HG03442 (cell line): ENCODE data around the gene TAB2.

Experiments
- ATAC-seq: cut with Tn5 transposase; IDR thresholded peaks from one replicate; pipeline ENCODE4 v1.9.1; 2021; ENCODE audit warnings: mild to moderate bottlenecking, moderate library complexity; ENCODE audit not compliant: unreplicated experiment

Gene TAB2, protein sequence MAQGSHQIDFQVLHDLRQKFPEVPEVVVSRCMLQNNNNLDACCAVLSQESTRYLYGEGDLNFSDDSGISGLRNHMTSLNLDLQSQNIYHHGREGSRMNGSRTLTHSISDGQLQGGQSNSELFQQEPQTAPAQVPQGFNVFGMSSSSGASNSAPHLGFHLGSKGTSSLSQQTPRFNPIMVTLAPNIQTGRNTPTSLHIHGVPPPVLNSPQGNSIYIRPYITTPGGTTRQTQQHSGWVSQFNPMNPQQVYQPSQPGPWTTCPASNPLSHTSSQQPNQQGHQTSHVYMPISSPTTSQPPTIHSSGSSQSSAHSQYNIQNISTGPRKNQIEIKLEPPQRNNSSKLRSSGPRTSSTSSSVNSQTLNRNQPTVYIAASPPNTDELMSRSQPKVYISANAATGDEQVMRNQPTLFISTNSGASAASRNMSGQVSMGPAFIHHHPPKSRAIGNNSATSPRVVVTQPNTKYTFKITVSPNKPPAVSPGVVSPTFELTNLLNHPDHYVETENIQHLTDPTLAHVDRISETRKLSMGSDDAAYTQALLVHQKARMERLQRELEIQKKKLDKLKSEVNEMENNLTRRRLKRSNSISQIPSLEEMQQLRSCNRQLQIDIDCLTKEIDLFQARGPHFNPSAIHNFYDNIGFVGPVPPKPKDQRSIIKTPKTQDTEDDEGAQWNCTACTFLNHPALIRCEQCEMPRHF

DNA sequence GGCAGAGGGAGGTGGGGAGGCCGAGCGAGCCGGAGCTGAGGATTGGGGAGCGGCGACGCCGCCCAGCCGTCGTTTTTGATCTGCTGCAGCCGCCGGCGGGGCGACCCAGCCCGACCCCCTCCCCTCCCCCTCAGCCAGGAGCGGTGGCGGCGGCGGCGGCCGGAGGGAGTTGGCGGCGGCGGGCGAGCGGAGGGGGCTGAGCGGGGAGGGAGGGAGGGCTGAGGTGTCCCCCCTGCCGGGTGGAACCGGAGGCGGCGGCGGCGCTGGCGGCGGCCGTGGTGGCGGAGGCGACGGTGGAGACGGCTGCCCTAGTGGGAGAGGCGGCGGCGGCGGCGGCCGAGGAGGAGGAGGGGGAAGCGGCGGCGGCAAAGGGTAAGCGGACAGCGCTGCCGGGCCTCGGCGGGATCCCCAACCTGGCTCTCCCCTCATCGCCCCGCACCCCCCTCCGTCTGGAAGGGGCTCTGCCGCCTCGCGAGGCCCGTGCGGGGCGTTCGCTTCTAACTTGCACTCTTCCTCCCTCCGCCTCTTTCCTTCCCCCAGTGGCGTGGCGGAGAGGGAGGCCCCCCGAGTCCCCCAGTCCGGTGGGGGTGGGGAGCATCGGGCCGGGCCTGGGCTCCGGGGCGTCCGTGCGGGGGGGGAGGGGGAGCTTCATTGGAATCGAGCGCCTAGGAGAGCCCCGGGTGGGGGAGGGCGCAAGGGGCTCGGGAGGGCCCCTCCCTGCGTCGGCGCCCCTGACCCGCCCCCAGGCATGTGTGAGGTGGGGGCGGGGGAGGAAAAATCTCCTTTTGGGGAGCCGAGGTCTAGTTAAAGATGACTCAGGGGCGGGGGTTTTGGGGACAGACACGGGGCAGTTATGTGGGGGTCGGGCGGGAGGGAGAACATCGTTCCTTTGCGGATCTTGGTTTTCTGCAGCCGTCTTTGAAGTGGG, at the start of gene TAB2:
TAB2 (plus strand) TSS at position 69 of the 928 bp plus-strand sequence. CDS start 52,286 bp downstream, outside the sequence.
- ATAC-seq: peak; percentile 24

DNA sequence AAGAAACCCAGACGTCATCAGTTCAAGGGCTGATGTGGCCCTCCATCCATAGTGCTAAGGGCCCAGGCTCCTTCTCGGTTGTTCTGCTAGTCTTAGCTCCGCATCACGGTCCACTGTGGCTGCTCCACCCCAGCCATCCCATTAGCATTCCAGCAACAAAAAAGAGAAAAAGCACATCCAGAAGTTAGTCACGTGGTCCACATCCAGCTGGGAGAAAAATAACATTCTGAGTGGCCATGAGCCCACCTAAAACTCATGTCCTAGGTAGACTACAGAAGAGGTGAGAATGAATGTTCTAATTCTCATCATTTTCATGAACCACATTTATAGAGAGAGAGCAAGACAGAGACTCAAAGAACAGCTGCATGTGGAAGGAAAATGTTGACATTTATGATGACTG, 49.4 kb upstream of the TAB2 start:
- ATAC-seq: no peak

DNA sequence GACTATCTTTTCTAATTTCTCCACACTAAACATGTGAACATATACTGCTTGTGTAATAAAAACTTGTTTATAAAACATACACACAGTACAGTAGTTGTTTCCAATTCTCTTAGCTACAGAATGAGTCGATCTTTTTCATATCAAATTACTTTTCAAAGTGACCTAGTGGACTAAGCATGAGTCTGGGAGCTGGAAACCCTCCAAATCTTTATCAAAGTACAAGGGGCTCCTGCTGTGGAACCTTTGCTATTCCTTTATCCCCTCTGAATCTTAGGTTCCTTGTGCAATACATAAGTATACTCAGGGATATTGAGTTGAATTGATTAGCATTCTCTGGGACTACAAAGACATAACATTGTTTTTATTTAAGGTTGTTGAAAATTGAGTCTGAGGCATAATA, 48.7 kb upstream of the TAB2 start:
- no peak for ATAC-seq

DNA sequence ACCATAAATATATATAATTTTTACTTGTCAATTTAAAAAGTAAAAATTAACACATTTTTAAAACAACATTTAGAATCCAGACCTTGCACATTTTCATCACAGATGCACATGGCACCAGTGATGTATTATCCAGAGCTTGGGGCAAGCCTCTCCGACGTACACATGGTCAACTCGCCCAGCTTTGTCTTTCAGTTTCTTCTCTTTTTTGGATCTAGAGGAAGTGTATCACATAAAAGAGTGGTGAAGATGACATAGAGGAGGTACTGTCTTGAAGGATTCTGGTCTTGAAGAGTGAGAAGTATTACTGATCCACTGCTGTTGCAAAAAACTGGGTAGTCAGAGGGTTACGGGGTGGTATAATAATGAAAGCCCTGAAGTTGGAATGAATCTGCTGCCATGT, 46.9 kb upstream of the TAB2 start:
- ATAC-seq: no peak

DNA sequence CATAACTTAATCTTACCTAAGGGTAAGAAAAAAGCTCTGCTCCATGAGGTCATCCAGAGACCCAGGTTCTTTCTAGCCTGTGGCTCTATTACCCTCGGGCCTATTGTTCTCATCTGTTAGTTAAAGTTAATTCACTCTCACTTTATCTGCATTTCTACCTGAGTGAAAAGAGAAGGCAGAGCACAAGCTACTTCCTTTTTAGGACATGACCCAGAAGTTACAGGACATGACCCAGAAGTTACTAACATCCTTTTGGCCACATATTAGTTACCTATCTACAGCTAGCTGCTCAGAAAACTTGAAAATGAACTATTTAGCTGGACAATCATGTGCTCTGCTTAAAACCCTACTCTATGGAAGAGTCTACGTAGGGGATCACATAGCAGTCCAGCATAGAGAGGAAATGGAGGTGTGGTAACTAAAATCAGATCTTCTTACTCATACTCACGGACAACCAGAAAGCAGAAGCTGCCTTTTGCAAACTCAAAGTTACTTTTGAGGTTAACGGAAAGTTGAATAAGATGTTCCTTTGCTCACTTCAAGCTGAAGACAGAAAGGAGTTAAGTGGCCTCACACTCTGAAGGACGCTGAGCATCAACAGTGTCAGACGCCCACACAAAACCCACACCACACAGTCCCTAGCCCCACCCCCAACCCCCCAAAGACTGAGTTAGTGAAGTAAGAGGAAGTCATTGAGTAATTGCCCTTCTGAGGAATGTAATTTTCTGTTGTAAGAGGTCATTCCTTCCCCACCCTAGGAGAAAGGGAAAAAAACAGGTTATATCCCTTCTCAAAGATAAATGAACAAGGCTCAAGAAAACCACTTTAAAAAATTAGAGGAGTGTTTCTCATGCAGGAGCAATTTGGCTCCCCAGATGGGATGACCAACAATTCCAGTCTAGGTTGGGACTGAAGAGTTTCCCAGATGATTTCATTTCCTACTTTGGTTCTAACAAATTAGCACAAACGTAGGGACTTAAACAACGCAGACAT, 45.9 kb upstream of the TAB2 start:
- peak; percentile 69 for ATAC-seq

DNA sequence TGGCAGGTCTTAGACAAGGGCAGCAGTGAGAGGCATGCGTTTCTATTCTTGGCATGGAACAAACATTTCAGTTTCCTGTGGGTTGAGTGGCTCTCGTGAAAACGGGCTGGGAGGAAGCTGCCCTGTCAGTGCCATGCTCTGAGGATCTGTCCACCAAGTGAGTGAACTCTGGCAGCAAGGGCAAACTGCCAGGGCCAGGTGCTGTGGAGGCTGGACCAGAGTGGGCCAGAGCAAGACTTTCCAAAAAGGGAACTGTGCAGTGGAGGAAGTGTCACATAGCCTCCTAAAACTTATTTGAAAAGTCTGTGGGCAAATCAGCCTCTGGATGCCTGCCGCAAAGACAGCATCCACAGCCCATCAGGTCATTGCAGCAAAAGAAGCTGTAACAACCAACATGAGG, 44.2 kb upstream of the TAB2 start:
- ATAC-seq: no peak

DNA sequence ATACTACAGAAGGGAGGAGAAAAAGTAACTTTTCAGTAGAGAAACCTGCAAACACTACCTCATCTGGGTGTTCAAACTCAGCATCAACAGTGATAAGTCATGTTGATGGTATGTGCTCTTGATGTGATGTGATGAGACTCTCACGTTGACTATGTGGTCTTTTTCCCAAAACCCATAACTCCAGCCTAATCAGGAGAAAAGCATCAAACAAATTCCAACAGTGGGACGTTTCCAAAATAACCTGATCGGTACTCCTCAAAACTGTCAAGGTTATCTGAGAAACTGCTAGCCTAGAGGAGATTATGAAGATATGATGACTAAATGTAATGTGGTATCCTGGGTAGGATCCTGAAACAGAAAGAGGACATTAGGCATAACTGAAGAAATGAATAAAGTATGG, 41.9 kb upstream of the TAB2 start:
- no peak for ATAC-seq

DNA sequence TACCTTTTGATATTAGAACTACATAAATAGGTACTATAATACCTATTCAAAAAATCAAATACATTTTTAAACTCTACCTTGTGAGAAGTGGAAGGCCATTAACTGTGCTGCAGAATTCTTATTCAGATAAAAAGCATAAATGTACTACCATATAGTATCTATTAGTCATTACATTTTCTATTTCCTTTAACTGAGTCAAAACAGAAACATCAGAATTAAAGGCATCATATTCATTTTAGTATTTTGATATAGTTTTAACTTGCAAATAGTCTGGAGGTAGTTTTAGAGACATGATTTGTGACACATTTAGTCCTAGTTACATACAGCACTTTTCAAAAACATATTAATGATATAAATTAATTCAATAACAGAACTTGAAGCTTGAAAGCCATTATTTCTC, 39.9 kb upstream of the TAB2 start:
- no peak for ATAC-seq

DNA sequence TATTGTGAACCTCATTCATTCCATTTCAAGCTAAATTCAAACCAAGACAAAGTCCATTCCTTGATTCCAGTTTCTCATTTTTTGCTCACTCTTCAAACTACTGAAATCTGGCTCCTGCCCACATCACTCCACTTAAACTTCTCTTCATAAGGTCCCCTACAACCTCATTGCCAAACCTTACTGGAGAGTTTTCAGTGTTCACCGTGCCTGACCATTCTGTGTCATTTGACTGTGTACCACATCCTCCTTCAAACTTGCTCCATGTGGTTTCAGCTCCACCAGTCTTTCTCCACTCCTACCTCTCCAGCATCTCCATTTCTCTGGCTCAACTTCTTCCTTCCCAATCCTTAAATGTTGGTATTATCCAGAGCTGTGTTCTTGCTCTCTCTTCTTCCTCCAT, 38.5 kb upstream of the TAB2 start:
- no peak for ATAC-seq

DNA sequence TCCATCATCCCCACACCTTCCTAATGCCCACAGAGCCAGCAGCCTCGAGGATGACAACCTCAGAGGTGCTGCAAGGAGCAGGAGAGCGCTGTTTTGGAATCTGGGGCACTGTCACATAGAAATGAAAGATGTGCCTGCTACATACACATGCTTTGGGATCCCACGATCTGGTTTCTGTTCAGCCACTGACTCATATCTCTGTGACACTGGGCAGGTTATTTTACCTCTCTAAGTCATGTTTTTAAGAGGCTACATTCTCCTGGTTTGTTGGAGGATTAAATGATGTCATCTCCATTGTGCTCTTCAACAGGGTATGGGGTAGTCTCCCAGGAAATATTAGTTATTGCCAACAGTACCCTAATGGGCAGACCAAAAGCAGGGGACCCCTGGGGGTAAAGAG, 32.6 kb upstream of the TAB2 start:
- ATAC-seq: no peak

DNA sequence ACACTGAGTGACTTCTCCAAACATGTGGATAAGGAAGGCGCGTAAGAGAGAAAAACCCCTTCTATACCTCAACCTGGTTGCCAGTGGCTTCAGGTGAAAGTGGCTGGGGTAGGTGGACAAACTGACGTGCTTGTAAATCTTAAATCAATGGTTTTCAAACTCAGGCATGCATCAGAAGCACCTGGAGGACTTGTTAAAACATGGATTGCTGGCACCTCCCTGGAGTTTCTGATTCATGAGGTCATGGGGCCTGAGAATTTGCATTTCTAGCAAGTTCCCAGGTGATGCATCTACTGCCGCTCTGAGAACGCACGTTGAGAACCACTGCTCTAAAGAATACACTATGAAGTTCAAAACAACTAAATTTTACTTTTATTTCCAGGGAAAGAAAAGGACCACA, 31.9 kb upstream of the TAB2 start:
- no peak for ATAC-seq

DNA sequence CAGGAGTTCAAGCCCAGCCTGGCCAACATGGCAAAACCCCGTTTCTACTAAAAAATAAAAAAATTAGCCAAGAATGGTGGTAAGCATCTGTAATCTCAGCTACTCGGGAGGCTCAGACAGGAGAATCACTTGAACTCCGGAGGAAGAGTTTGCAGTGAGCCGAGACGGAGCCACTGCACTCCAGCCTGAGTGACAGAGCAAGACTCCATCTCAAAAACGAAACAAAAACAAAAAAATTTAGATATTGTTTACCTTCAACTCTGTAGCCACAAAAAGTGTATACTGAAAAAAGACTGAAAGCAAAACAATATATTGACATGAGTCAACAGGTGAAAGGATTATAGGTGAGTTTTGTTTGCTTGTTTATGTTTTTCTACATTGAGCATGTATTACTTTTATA, 30.6 kb upstream of the TAB2 start:
- no peak for ATAC-seq

DNA sequence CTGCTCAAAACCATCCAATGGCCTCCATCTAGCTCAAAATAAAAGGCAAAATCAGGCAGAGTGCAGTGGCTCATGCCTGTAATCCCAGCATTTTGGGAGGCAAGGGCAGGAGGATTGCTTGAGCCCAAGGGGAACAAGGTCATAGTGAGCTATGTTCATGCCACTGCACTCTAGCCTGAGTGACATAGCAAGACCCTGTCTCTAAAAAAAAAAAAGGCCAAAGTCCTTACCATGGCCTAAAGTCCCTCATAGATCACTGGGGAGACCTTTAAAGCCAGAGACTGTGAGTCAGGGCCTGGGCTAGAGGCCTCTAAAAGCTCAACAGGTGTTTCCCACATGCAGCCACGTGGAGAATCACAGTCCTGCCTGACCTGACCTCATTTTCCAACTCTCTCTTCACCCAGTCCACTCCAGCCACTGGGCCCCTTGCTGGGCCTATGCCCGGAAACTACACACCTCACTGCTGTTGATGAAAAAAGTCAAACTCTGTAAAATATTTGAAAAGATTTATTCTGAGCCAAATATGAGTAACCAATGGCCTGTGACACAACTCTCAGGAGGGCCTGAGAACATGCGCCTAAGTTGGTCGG, 28.2 kb upstream of the TAB2 start:
- no peak for ATAC-seq

DNA sequence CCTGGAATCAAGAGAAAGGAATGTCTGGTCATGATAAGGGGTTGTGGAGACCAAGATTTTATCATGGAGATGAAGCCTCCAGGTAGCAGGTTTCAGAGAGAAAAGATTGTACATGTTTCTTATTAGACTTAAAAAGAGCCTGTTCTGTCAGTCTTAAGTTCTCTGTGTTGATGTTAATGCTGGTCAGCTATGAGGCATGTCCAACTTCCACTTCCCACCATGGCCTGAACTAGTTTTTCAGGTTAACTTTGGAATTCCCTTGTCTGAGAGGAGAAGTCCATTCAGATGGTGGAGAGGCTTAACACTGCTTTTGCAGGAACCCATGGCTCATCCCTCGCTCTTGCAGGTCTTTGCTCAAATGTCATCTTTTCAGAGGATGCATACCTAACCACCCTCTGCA, 27.5 kb upstream of the TAB2 start:
- ATAC-seq: no peak

DNA sequence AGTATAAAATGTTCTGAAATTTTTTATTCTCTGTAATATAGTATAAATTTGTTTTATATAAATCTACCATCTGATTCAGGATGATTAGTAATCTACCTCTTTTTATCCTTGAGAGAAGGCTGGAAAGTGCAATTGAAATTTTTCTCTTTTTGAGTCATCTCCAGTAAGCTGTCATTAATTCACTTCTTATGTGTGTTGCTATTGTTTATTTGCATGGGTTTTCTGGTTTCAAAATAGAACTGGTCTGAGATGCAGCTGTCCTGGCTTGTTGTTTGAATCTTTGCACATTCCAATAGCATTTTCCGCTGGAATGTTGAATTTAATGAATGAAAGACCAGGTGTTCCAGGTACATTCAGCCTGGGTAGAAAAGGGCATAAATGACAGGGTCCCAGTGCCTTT, 24.3 kb upstream of the TAB2 start:
- ATAC-seq: no peak

DNA sequence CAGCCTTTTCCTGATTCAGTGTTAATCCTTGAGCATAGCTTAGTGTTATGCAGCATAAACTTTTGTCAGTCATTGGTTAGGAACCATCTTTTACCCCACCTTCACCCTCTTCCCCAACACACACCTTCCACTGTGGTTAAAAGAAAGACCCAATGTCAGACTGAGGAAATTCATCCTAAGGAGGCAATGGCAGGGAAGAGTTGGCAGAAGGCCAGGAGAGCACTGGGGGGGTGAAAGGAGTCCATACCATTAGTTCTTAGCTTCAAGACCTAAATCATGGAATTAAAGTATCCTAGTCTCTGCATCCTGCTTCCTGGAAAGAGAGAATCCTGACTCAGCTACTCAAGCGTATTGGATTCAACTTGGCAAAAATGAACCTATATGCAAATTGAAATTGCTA, 16.9 kb upstream of the TAB2 start:
- no peak for ATAC-seq

DNA sequence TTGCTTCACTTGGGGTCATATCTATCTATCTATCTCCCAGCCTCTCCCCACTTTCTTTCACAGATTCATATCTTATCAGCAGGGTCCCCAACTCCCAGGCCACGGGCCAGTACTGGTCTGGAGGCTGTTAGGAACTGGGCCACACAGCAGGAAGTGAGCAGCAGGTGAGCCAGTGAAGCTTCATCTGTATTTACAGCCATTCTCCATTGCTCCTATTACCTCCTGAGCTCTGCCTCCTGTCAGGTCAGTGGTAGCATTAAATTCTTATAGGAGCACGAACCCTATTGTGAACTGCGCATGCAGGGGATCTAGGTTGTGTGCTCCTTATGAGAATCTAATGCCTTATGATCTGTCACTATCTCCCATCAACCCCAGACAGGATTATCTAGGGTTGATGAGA, 14.8 kb upstream of the TAB2 start:
- ATAC-seq: no peak

DNA sequence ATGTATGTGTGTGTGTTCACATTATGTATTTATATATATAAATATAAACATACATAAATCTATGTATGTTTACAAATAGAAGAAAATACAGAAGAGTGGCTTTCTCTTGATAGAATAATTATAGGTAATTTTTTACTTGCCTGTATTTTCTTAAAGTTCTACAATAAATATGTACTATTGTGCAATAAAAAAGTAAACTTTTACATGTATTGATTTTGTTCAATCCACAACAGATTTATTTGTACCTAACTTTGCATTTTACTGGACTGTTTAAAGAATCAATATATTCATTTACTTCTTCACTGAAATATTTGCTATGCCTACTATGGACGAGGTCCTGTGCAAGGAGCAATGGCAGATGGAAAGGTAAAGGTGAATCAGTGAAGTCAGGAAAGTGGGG, 14.0 kb upstream of the TAB2 start:
- no peak for ATAC-seq

DNA sequence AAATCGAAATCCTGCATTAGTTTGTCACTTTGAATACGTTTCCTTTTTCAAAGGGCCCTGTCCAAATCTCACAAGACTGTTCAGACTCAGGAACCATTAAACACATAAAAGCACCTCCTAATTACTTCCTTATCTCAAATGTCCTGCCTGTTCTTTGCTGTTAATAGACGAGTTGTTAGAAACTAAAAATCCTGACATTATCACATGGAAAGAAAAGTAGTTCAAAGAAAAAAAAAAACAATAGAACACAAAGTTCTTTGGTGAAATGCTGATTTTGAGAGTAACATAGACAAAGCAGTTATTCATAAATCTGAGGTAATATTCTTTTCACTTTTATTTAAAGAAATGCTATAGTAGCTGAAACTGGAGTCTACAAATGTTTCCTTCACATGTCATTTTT, 12.1 kb upstream of the TAB2 start:
- no peak for ATAC-seq

DNA sequence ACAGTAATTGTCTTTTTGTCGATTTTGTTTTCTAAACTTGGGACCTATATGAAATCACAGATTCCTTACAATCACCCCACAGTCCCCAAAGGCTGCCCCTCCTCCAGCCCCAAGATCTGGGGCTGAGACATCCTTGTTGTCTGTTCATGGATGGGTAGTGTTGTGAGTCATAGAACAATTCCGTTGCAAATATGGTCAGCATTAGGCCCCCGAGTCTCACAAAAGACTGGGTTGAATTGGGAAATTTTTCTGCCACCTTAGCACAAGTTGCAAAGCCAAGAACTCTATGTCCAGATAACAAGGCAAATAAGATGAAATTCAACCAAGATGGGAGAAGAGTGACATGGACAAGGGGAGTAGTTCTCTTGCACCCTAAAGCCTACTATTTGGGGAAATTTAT, 10.5 kb upstream of the TAB2 start:
- no peak for ATAC-seq
